ENCODE results near the gene SELP. TPM values are rescaled to one million over a fixed set of nuclear protein-coding genes. Genes with fewer than 3 reads are reported as not detected.

Gene SELP
- total and polyA plus RNA-seq, 9 of the 15 experiments (the other 6 are each of a cell fraction or from before 2014, with no cell fraction given), result not detected

DNA sequence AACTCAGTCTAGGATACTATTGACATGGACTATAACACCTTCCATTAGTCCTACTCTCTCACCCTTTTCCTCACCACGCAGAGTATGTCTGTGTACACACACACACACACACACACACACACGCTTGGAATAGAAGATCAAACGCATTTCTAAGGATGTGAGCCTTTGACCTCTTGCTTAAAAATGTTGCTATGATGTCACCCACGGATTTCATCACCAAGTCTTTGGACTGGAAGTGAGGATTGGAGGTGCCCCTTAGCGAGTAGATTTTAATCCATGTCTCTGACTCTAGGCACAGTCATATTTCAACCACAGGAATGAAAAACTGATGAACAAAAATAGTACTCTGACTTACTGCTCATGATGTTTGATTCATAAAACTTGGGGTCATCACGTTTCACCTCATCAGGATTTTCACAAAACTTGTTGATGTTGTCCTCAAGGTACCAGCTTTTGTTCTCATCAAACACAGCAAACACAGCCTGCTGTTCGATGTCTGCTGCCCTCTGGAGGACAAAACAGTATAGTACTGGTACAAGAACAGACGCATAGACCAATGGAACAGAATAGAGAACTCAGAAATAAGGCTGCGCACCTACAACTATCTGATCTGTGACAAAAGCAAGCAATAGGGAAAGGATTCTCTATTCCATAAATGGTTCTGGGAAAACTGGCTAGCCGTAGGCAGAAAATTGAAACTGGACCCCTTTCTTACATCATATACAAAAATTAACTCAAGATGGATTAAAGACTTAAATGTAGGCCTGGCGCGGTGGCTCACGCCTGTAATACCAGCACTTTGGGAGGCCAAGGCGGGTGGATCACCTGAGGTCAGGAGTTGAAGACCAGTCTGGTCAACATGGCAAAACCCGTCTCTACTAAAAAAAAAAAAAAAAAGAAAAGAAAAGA lies 83.6 kb downstream of the SELP start (continued):
- TF ChIP-seq CTCF (IDR thresholded peaks at IDR 0.05 in 2 of 3, conservative IDR thresholded peaks at IDR 0.05 in 1 of 3; ENCODE audit: insufficient read depth in 2 of 3, low read depth in 1 of 3, low read length in 3 of 3), result peak; percentile 72 to 83 (median 76)
- no peak for TF ChIP-seq THAP12 (CRISPR knock-in tag; IDR thresholded peaks at IDR 0.05)

GRCh38 chr1:169545472-169545871 lies 84.5 kb downstream of the SELP start:
- FAIRE-seq (no peak), ATAC-seq (no peak), DNase-seq (ENCODE audit: extremely low read depth in 1 of 4, low spot score in 3 of 4) (no peak)
- H3K4me2 ChIP-seq (ENCODE audit: insufficient read depth, low read length), result no peak overlapping the region
- no peaks in the 10 kb centered on the region; the same call in 2 of the 3 replicates for H3K79me2 ChIP-seq (ENCODE audit: control insufficient read depth, insufficient read depth, low read length)
- ChIA-PET CTCF (ENCODE audit: low intra/inter-chr PET ratio) (interaction anchor here (1.0 to 4.2 kb wide), 2 partner anchors 58 to 79 kb away, joined by 3 to 32 read pairs; no protein-coding TSS in a partner anchor), POLR2A (no interaction called here)
- in situ Hi-C loops (cut with MboI) (no loop called here), intact Hi-C loops (cut with micrococcal nuclease) (loop anchor here (5.0 to 10.0 kb wide), 4 partner anchors 58 to 1101 kb away; partner anchors contain the start of genes ATP1B1, BLZF1, NME7 and SLC19A2)
- H3K27me3 ChIP-seq (ENCODE audit: control insufficient read depth in 2 of 2, insufficient read depth in 2 of 2, low read length in 2 of 2), result 0 out of 5 replicates have a peak, but pooled peaks cover 0 to 2% of the 10 kb centered on the region in 2 experiments
- H3K4me1 ChIP-seq (replicated peaks in 1 of 2; ENCODE audit: control insufficient read depth in 2 of 2, insufficient read depth in 2 of 2, low read length in 2 of 2), result no peaks in the 10 kb centered on the region; a peak in 2 of 5 replicates
- no peaks in the 10 kb centered on the region for H4K20me1 ChIP-seq (replicated peaks; ENCODE audit: control insufficient read depth, insufficient read depth, low read length)
- H3K36me3 ChIP-seq (ENCODE audit: control insufficient read depth, insufficient read depth, low read length), result no peaks in the 10 kb centered on the region
- no peak overlapping the region for H3K4me3 ChIP-seq
- no peak overlapping the region for H2AFZ ChIP-seq (ENCODE audit: low read depth, low read length)
- TF ChIP-seq PKNOX1 (IDR thresholded peaks at IDR 0.05), result peak; percentile 23; the same call in 1 of the 2 replicates
- TF ChIP-seq ZNF274 (IDR thresholded peaks at IDR 0.05; ENCODE audit: borderline replicate concordance, low read depth, low read length), result no peak
- WGBS (ENCODE audit: insufficient coverage, low coverage, missing lambda C conversion rate), result 4% methylated on average over 2 of the region's 2 CpGs
- no peak overlapping the region for H3K27ac ChIP-seq (ENCODE audit: extremely low read depth, low read depth, low read length)
- H3K9ac ChIP-seq (ENCODE audit: insufficient read depth in 1 of 2, low read depth in 2 of 2, low read length in 2 of 2), result no peak overlapping the region
- BruUV-seq (replicated peaks), result no TSS peak
- no peaks in the 10 kb centered on the region for H3K9me3 ChIP-seq (replicated peaks; ENCODE audit: control insufficient read depth, insufficient read depth, low read depth, low read length)
- no peaks in the 10 kb centered on the region for H3K9me1 ChIP-seq (ENCODE audit: control insufficient read depth, insufficient read depth, low read length)

Data from K562 (cell line).